Heart left ventricle (tissue), 13 donors: ENCODE results near the gene ZNF341.

Experiments
- POLR2A ChIP-seq, 2 donors: fragments of 450-650 bp; IDR thresholded peaks; one replicate each; pipeline ENCODE4 v1.6.1; 2017; ENCODE audit warnings: antibody characterized with exemption in 2 of 2, mild to moderate bottlenecking in 2 of 2, moderate library complexity in 2 of 2
- TF ChIP-seq, protein P1 (sequence below), 12 donors: fragments of 200-600 bp; sonication (generic) in 4 of 12; IDR thresholded peaks; one replicate each; pipeline versions ENCODE4 v1.5.0 to v1.8.0; 2018 to 2022; ENCODE audit warnings: antibody characterized with exemption in 12 of 12, mild to moderate bottlenecking in 5 of 12
- donor health status: ischemic (EF 13 %, LVEDD 7.1; RV severe dilation, severe dysfunction).
- donor health status: DM: no; HTN: yes; CAD: no.
- donor health status: DM: no; HTN: no; CAD: no.
- donor health status: ischemic (EF 25% LVEDD 6.9; RV normal size, moderate dysfunction).
- donor health status: ischemic (EF 25% LVEDD 5.7; RV mildly dilated, moderate dysfunction).
- donor health status: ischemic (EF 35%, LVEDD 5.7; RV mildly dilated, moderate dysfunction).
- donor health status: nonischemic (EF 11% LVEDD 7.7; RV severe dilation, severe dysfunction).
- donor health status: DM: yes; HTN: yes; CAD: no.
- donor health status: PGD.
- donor health status: ischemic (EF 29% LVEDD 5.4; RV normal size, mild dysfunction).
- donor health status: nonischemic (EF 23%, LVEDD 6.1; RV moderate dilation, normal function).

DNA sequence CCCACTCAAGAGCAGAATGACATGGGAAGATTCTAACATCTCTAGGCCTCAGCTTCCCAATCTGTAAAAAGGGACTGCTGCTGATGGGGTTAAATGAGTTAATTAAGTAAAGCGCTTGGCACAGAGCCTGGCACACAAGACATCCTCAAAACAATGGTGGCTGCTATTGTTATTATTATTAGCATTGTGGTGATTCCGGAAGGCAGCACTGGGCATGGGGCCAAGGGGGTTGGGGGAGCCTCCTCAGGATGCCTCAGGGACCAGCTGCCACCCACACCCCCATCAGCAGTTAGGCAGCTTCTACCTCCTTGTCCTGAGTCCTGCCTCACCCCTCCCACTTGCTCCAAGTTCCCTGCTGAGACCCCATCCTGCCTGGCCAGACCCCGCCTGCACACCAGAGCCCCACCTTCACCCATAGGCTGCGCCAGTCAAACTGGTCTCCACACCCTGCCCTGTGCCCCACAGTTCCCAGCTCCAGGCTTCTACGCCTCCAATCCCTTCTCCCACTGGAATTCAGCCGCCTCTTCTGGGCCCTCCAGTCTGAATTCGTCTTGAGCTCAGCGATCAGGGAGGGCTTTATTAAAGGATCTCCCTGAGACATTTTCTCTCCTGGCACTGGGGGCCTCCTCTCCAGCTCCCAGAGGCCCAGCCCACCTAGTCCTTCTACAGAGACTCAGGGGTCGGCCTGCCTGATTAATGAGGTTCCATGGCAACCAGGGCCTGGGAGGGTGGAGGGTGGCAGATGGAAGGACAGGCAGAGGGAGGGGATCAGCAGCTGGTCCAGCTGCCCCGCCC is 47.1 kb upstream of the ZNF341 start:
- TF ChIP-seq, protein P1, sequence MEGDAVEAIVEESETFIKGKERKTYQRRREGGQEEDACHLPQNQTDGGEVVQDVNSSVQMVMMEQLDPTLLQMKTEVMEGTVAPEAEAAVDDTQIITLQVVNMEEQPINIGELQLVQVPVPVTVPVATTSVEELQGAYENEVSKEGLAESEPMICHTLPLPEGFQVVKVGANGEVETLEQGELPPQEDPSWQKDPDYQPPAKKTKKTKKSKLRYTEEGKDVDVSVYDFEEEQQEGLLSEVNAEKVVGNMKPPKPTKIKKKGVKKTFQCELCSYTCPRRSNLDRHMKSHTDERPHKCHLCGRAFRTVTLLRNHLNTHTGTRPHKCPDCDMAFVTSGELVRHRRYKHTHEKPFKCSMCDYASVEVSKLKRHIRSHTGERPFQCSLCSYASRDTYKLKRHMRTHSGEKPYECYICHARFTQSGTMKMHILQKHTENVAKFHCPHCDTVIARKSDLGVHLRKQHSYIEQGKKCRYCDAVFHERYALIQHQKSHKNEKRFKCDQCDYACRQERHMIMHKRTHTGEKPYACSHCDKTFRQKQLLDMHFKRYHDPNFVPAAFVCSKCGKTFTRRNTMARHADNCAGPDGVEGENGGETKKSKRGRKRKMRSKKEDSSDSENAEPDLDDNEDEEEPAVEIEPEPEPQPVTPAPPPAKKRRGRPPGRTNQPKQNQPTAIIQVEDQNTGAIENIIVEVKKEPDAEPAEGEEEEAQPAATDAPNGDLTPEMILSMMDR (IDR thresholded peaks at IDR 0.05) = no peak
- no peak for TF ChIP-seq POLR2A (IDR thresholded peaks at IDR 0.05)
